Neuronal stem cell (in vitro differentiated cells): ENCODE measurements around the gene CD83. TPM values are rescaled to one million over a fixed set of nuclear protein-coding genes. Genes with fewer than 3 reads are reported as not detected.

Experiments used
- DNase-seq: peaks from one replicate; pipeline ENCODE4 v3.0.0-alpha.2; 2013; ENCODE audit warnings: low spot score
- H2AFZ ChIP-seq: one replicate; pipeline ENCODE4 v1.6.1; 2013; ENCODE audit warnings: mild to moderate bottlenecking, low read length, inconsistent platforms
- H2AK5ac ChIP-seq: 2 replicates; pipeline ENCODE4 v1.6.1; 2013; ENCODE audit warnings: low read depth, mild to moderate bottlenecking, inconsistent platforms, low read length, moderate library complexity, mixed read lengths
- H2BK120ac ChIP-seq: 2 replicates; pipeline ENCODE4 v1.6.1; 2013; ENCODE audit warnings: low read depth, mild to moderate bottlenecking, inconsistent platforms, low read length, moderate library complexity, mixed read lengths
- H2BK12ac ChIP-seq: one replicate; pipeline ENCODE4 v1.6.1; 2013; ENCODE audit warnings: low read length, inconsistent platforms
- H2BK15ac ChIP-seq: 2 replicates; pipeline ENCODE4 v1.6.1; 2013; ENCODE audit warnings: mild to moderate bottlenecking, low read length, inconsistent platforms, mixed read lengths
- H2BK5ac ChIP-seq: one replicate; pipeline ENCODE4 v1.6.1; 2013; ENCODE audit warnings: inconsistent platforms, mild to moderate bottlenecking, low read length, moderate library complexity
- H3K14ac ChIP-seq: one replicate; pipeline ENCODE4 v1.6.1; 2013; ENCODE audit warnings: low read length, inconsistent platforms
- H3K18ac ChIP-seq: 2 replicates; pipeline ENCODE4 v1.6.1; 2013; ENCODE audit warnings: low read length, inconsistent platforms
- H3K23ac ChIP-seq: 2 replicates; pipeline ENCODE4 v1.6.1; 2013; ENCODE audit warnings: low read depth, mild to moderate bottlenecking, mixed read lengths, low read length, inconsistent platforms; ENCODE audit not compliant: poor library complexity
- H3K27ac ChIP-seq: replicated peaks from 3 replicates; pipeline ENCODE4 v1.5.1; 2013; ENCODE audit warnings: low read length, inconsistent platforms
- H3K27me3 ChIP-seq, 3 experiments: 2 replicates each; pipeline ENCODE4 v1.6.1; 2013; ENCODE audit warnings: low read length in 3 of 3, mild to moderate bottlenecking in 2 of 3, inconsistent platforms in 1 of 3, low read depth in 1 of 3, mixed read lengths in 1 of 3, moderate library complexity in 1 of 3; ENCODE audit not compliant: control insufficient read depth in 3 of 3, insufficient read depth in 3 of 3
- H3K36me3 ChIP-seq, 2 donors: replicated peaks in 1 of 2; 2 replicates each; pipeline ENCODE4 v1.6.1; 2013; ENCODE audit warnings: low read length in 2 of 2; ENCODE audit not compliant: control insufficient read depth in 2 of 2, insufficient read depth in 2 of 2
- H3K4ac ChIP-seq: 2 replicates; pipeline ENCODE4 v1.6.1; 2013; ENCODE audit warnings: inconsistent platforms, mild to moderate bottlenecking, low read length, moderate library complexity
- H3K4me1 ChIP-seq, 2 donors: 1 replicate in 1 of 2; 2 replicates in 1 of 2; pipeline ENCODE4 v1.6.1; 2013; ENCODE audit warnings: low read length in 2 of 2, low read depth in 1 of 2; ENCODE audit not compliant: control insufficient read depth in 2 of 2, insufficient read depth in 1 of 2
- H3K4me2 ChIP-seq: one replicate; pipeline ENCODE4 v1.6.1; 2013; ENCODE audit warnings: mild to moderate bottlenecking, low read length, inconsistent platforms; ENCODE audit not compliant: insufficient read depth, poor library complexity, severe bottlenecking
- H3K4me3 ChIP-seq, 2 donors: 2 replicates each; pipeline ENCODE4 v1.5.1; 2013; ENCODE audit warnings: low read length in 2 of 2, mild to moderate bottlenecking in 2 of 2, inconsistent platforms in 1 of 2, moderate library complexity in 1 of 2
- H3K79me1 ChIP-seq: one replicate; pipeline ENCODE4 v1.6.1; 2013; ENCODE audit warnings: low read depth, mild to moderate bottlenecking, inconsistent platforms, low read length, moderate library complexity
- H3K9ac ChIP-seq: one replicate; pipeline ENCODE4 v1.6.1; 2013; ENCODE audit warnings: mild to moderate bottlenecking, low read depth, low read length, inconsistent platforms; ENCODE audit not compliant: poor library complexity
- H3K9me3 ChIP-seq, 2 donors: replicated peaks in 1 of 2; 2 replicates each; pipeline versions ENCODE3 to v1.6.1; 2013; ENCODE audit warnings: low read length in 2 of 2, mild to moderate bottlenecking in 2 of 2, inconsistent platforms in 1 of 2, low read depth in 1 of 2, mixed read lengths in 1 of 2, moderate library complexity in 1 of 2; ENCODE audit not compliant: control insufficient read depth in 2 of 2, insufficient read depth in 1 of 2
- H4K8ac ChIP-seq: one replicate; pipeline ENCODE4 v1.6.1; 2013; ENCODE audit warnings: low read depth, mild to moderate bottlenecking, inconsistent platforms, low read length, moderate library complexity
- H4K91ac ChIP-seq: one replicate; pipeline ENCODE4 v1.6.1; 2013; ENCODE audit warnings: low read length, low read depth, mild to moderate bottlenecking, inconsistent platforms; ENCODE audit not compliant: poor library complexity
- WGBS, 2 donors: extraction: QIAGEN DNeasy Blood & Tissue Kit; methylation state at CpG; one replicate each; pipeline ENCODE4 v1.1.7; 2013; ENCODE audit warnings: missing lambda C conversion rate in 2 of 2, mixed read lengths in 1 of 2; ENCODE audit not compliant: insufficient read length in 2 of 2, insufficient replicate concordance in 1 of 2; ENCODE audit errors: extremely low coverage in 2 of 2; 5-methylcytosine and 5-hydroxymethylcytosine counted together
- polyA plus RNA-seq, 2 experiments: library from polyadenylated mRNA; stranded (reverse); fragments of 200-250 nt; gene quantifications; one replicate each; pipeline ENCODE4 v1.2.3, GENCODE V29; 2013

CD83 gene
- 2.3 TPM for polyA plus RNA-seq (2013, experiment 1 of 2)
- 2.5 TPM for polyA plus RNA-seq (2013, experiment 2 of 2)

- H3K79me1 ChIP-seq = no peaks in the 10 kb centered on the region
- WGBS, 2 donors = no CpG with 5 or more reads among the region's 106 CpGs
- no peaks in the 10 kb centered on the region for H3K9me3 ChIP-seq
- no peak within 1 kb of the TSS for H2BK12ac ChIP-seq
- DNase-seq = peak; percentile 37
- no peak within 1 kb of the TSS for H3K4ac ChIP-seq
- no peak within 1 kb of the TSS for H4K91ac ChIP-seq
- no peak within 1 kb of the TSS for H2BK120ac ChIP-seq
- H4K8ac ChIP-seq = no peak within 1 kb of the TSS
- peaks cover 0 to 11% (median 3%) of the 10 kb centered on the region in 3 experiments for H3K27me3 ChIP-seq
- peak within 1 kb of the TSS; percentile 57 to 86 for H3K4me3 ChIP-seq
- peak within 1 kb of the TSS; percentile 94 for H3K18ac ChIP-seq
- H2BK5ac ChIP-seq = peak within 1 kb of the TSS; percentile 71
- H3K36me3 ChIP-seq = no peaks in the 10 kb centered on the region
- H2AK5ac ChIP-seq = peak within 1 kb of the TSS; percentile 64
- H3K27ac ChIP-seq = no peak within 1 kb of the TSS
- peak within 1 kb of the TSS; percentile 98 for H2AFZ ChIP-seq
- peak within 1 kb of the TSS; percentile 94 for H3K4me2 ChIP-seq
- H3K14ac ChIP-seq = peak within 1 kb of the TSS; percentile 63
- peak within 1 kb of the TSS; percentile 91 for H3K9ac ChIP-seq
- H2BK15ac ChIP-seq = peak within 1 kb of the TSS; percentile 88
- H3K4me1 ChIP-seq = peaks cover 0 to 3% of the 10 kb centered on the region in 2 donors
- H3K23ac ChIP-seq = peak within 1 kb of the TSS; percentile 77
Measured at GRCh38 chr6:14117158-14118090, at the start of gene CD83. TSS of gene CD83 (plus strand) at chr6:14117772. CDS start at chr6:14117812, 40 bp downstream.

- Histone ChIP-seq H2BK120ac (no peak overlapping the region), H3K9me3 (no peaks in the 10 kb centered on the region), H2AK5ac (no peak overlapping the region), H3K9ac (no peak overlapping the region), H2BK5ac (no peak overlapping the region), H3K79me1 (no peaks in the 10 kb centered on the region), H3K4me3 (no peak overlapping the region), H4K91ac (no peak overlapping the region), H3K27me3 (peaks cover 0 to 5% (median 0%) of the 10 kb centered on the region in 3 experiments), H2AFZ (no peak overlapping the region), H3K27ac (no peak overlapping the region), H2BK12ac (no peak overlapping the region), H3K23ac (no peak overlapping the region), H3K14ac (no peak overlapping the region), H4K8ac (no peak overlapping the region), H3K4ac (no peak overlapping the region), H3K36me3 (no peaks in the 10 kb centered on the region), H3K4me1 (no peaks in the 10 kb centered on the region), H2BK15ac (no peak overlapping the region), H3K18ac (no peak overlapping the region), H3K4me2 (no peak overlapping the region)
- DNase-seq = no peak
- WGBS, 2 donors = no CpG with 5 or more reads among the region's 5 CpGs
Measured at GRCh38 chr6:14068133-14068532, 49.4 kb upstream of the CD83 start.

GRCh38 chr6:14068623-14069022 lies 48.9 kb upstream of the CD83 start:
- H2AFZ ChIP-seq = no peak overlapping the region
- DNase-seq = no peak
- no peak overlapping the region for H3K23ac ChIP-seq
- H2BK12ac ChIP-seq = no peak overlapping the region
- H3K4me1 ChIP-seq = no peaks in the 10 kb centered on the region
- H4K8ac ChIP-seq = no peak overlapping the region
- H2BK120ac ChIP-seq = no peak overlapping the region
- no peak overlapping the region for H3K4me2 ChIP-seq
- H3K27me3 ChIP-seq = peaks cover 0 to 5% (median 0%) of the 10 kb centered on the region in 3 experiments
- WGBS, 2 donors = no CpG with 5 or more reads among the region's 19 CpGs
- H2BK5ac ChIP-seq = no peak overlapping the region
- H3K9ac ChIP-seq = no peak overlapping the region
- no peak overlapping the region for H4K91ac ChIP-seq
- H3K79me1 ChIP-seq = no peaks in the 10 kb centered on the region
- H2BK15ac ChIP-seq = no peak overlapping the region
- no peak overlapping the region for H3K14ac ChIP-seq
- no peak overlapping the region for H3K4ac ChIP-seq
- H3K27ac ChIP-seq = no peak overlapping the region
- no peak overlapping the region for H2AK5ac ChIP-seq
- no peak overlapping the region for H3K4me3 ChIP-seq
- no peaks in the 10 kb centered on the region for H3K9me3 ChIP-seq
- H3K36me3 ChIP-seq = no peaks in the 10 kb centered on the region
- no peak overlapping the region for H3K18ac ChIP-seq

GRCh38 chr6:14070457-14070856 lies 47.1 kb upstream of the CD83 start:
- no peak overlapping the region for H3K4me3 ChIP-seq
- H2BK5ac ChIP-seq = no peak overlapping the region
- no peaks in the 10 kb centered on the region for H3K36me3 ChIP-seq
- H3K14ac ChIP-seq = no peak overlapping the region
- H3K23ac ChIP-seq = no peak overlapping the region
- WGBS, 2 donors = no CpG with 5 or more reads among the region's 4 CpGs
- no peak overlapping the region for H4K8ac ChIP-seq
- H2BK15ac ChIP-seq = no peak overlapping the region
- no peak overlapping the region for H3K18ac ChIP-seq
- H2AK5ac ChIP-seq = no peak overlapping the region
- H3K27me3 ChIP-seq = no peaks in the 10 kb centered on the region
- H3K4ac ChIP-seq = no peak overlapping the region
- no peak overlapping the region for H2BK120ac ChIP-seq
- no peak overlapping the region for H3K27ac ChIP-seq
- no peaks in the 10 kb centered on the region for H3K79me1 ChIP-seq
- H3K9me3 ChIP-seq = no peaks in the 10 kb centered on the region
- no peak overlapping the region for H4K91ac ChIP-seq
- H2BK12ac ChIP-seq = peak overlapping the region; percentile 73
- H3K4me1 ChIP-seq = peaks cover 0 to 4% of the 10 kb centered on the region in 2 donors
- H2AFZ ChIP-seq = no peak overlapping the region
- H3K4me2 ChIP-seq = no peak overlapping the region
- no peak for DNase-seq
- no peak overlapping the region for H3K9ac ChIP-seq
